Measurements from ENCODE around the gene CEP192. TPM values are rescaled to one million over a fixed set of nuclear protein-coding genes. Genes with fewer than 3 reads are reported as not detected.

CEP192 gene
- total RNA-seq, 2 experiments from 2014 or later = 42.6 to 46.1 TPM

GRCh38 chr18:13018374-13018773, 27.2 kb downstream of the CEP192 start:
- no peaks in the 10 kb centered on the region for H3K27me3 Mint-ChIP-seq
- peaks cover 91% of the 10 kb centered on the region for H3K36me3 Mint-ChIP-seq (ENCODE audit: low read depth)
- peaks cover 3% of the 10 kb centered on the region for H3K9me3 Mint-ChIP-seq
- DNase-seq = no peak
- no peak overlapping the region for H3K4me3 Mint-ChIP-seq
- peaks cover 45% of the 10 kb centered on the region for H3K4me1 Mint-ChIP-seq
- H3K27ac Mint-ChIP-seq = peak overlapping the region; percentile 22
- ChIA-PET POLR2A (interaction anchor here (1.0 to 2.0 kb wide), 3 partner anchors 9 to 56 kb away, joined by 3 to 11 read pairs (median 5); partner anchors contain the start of gene CEP192), CTCF (interaction anchor here (0.7 to 1.2 kb wide), 2 partner anchors 11 to 141 kb away, joined by 3 read pairs; no protein-coding TSS in a partner anchor)

- ChIA-PET CTCF (interaction anchor here (1.6 kb wide), 1 partner anchor 18 kb away, joined by 4 read pairs; no protein-coding TSS in a partner anchor), POLR2A (interaction anchor here (0.7 to 2.0 kb wide), 3 partner anchors 10 to 369 kb away, joined by 3 to 5 read pairs (median 4); partner anchors contain the start of gene CEP192)
- Mint-ChIP-seq H3K36me3 (ENCODE audit: low read depth) (peaks cover 92% of the 10 kb centered on the region), H3K4me1 (peaks cover 45% of the 10 kb centered on the region), H3K27me3 (no peaks in the 10 kb centered on the region), H3K27ac (peak overlapping the region; percentile 21), H3K9me3 (peaks cover 3% of the 10 kb centered on the region), H3K4me3 (no peak overlapping the region)
- DNase-seq = no peak
Observed at GRCh38 chr18:13019301-13019700, 28.1 kb downstream of the CEP192 start.

DNA sequence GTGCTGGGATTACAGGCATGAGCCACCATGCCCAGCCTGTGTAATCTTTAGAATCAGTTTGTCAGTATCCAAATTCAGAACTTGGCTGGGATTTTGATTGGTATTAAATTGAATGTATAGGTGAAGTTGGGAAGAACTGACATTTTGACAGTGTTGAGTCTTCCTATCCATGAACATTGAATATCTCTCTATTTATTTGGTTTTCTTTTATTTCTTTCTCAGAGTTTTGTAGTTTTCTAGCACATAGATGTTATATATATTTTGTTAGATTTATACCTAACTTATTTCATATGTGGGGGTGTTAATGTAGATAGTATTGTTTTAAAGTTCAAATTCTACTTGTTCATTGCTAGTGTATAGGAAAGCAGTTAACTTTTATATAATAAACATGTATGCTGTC, 31.5 kb downstream of the CEP192 start:
- peaks cover 75% of the 10 kb centered on the region for H3K36me3 Mint-ChIP-seq (ENCODE audit: low read depth)
- ChIA-PET POLR2A (interaction anchor here (1.0 kb wide), 1 partner anchor 32 kb away, joined by 3 read pairs; the partner anchor contains the start of gene CEP192), CTCF (interaction anchor here (0.7 kb wide), 1 partner anchor 16 kb away, joined by 3 read pairs; no protein-coding TSS in a partner anchor)
- peaks cover 41% of the 10 kb centered on the region for H3K4me1 Mint-ChIP-seq
- DNase-seq = no peak
- H3K9me3 Mint-ChIP-seq = peaks cover 3% of the 10 kb centered on the region
- no peak overlapping the region for H3K4me3 Mint-ChIP-seq
- no peak overlapping the region for H3K27ac Mint-ChIP-seq
- no peaks in the 10 kb centered on the region for H3K27me3 Mint-ChIP-seq

DNA sequence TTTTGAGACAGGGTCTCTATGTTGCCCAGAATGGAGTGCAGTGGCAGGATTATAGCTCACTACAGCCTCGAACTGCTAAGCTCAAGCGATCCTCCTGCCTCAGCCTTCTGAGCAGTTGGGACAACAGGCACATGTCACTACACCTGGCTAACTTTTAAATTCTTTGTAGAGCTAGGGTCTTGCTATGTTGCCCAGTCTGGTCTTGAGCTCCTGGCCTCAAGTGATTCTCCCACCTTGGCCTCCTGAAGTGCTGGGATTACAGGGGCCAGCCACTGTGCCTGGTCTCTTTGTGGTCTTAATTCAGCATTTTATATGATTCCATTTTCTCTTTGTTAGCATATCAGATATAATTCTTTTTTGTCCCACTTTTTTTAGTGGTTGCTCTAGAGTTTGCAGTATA, 34.1 kb downstream of the CEP192 start:
- DNase-seq = no peak
- ChIA-PET CTCF (no interaction called here), POLR2A (no interaction called here)
- Mint-ChIP-seq H3K4me1 (peaks cover 22% of the 10 kb centered on the region), H3K27ac (no peak overlapping the region), H3K9me3 (peaks cover 3% of the 10 kb centered on the region), H3K27me3 (no peaks in the 10 kb centered on the region), H3K4me3 (no peak overlapping the region), H3K36me3 (ENCODE audit: low read depth) (peaks cover 69% of the 10 kb centered on the region)

GRCh38 chr18:13026583-13027270, 35.6 kb downstream of the CEP192 start:
- POLR2A ChIA-PET = no interaction called here
- Mint-ChIP-seq H3K27me3 (no peaks in the 10 kb centered on the region), H3K27ac (no peak overlapping the region), H3K9me3 (peaks cover 3% of the 10 kb centered on the region), H3K4me1 (peaks cover 20% of the 10 kb centered on the region), H3K4me3 (no peak overlapping the region), H3K36me3 (ENCODE audit: low read depth) (peaks cover 66% of the 10 kb centered on the region)
- CTCF ChIA-PET = interaction anchor here (1.9 kb wide), 1 partner anchor 14 kb away, joined by 4 read pairs; no protein-coding TSS in a partner anchor
- no peak for DNase-seq

GRCh38 chr18:13028869-13029268, 37.7 kb downstream of the CEP192 start:
- Mint-ChIP-seq H3K4me3 (no peak overlapping the region), H3K27me3 (no peaks in the 10 kb centered on the region), H3K4me1 (peaks cover 22% of the 10 kb centered on the region), H3K9me3 (no peaks in the 10 kb centered on the region), H3K36me3 (ENCODE audit: low read depth) (peaks cover 67% of the 10 kb centered on the region), H3K27ac (no peak overlapping the region)
- DNase-seq = no peak
- ChIA-PET POLR2A (no interaction called here), CTCF (no interaction called here)

DNA sequence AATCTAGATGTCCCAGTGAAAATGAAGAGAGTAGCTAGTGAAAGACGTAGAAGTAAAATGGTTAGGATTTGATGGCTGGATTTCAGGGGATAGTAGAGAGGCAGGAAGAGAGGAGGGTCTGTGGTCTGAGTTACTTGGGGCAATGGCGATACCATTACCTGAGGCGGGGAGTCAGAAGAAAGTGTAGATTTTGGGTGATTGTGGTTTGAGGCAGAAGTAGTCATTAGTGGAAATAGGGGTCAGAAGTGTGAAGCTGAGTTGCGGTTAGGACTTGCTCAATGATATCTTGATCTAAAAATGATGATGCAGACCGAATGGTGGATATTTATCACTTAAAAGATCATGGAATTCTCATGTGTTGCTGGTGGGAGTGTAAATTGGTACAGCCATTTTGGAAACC, 41.0 kb downstream of the CEP192 start:
- CTCF ChIA-PET = no interaction called here
- DNase-seq = peak; percentile 18
- POLR2A ChIA-PET = interaction anchor here (1.3 kb wide), 1 partner anchor 41 kb away, joined by 5 read pairs; the partner anchor contains the start of gene CEP192
- peaks cover 19% of the 10 kb centered on the region for H3K4me1 Mint-ChIP-seq
- H3K9me3 Mint-ChIP-seq = no peaks in the 10 kb centered on the region
- no peaks in the 10 kb centered on the region for H3K27me3 Mint-ChIP-seq
- no peak overlapping the region for H3K4me3 Mint-ChIP-seq
- peak overlapping the region; percentile 1 for H3K27ac Mint-ChIP-seq
- peaks cover 71% of the 10 kb centered on the region for H3K36me3 Mint-ChIP-seq (ENCODE audit: low read depth)

GRCh38 chr18:13035249-13035914, 44.2 kb downstream of the CEP192 start:
- H3K4me3 Mint-ChIP-seq = no peak overlapping the region

DNA sequence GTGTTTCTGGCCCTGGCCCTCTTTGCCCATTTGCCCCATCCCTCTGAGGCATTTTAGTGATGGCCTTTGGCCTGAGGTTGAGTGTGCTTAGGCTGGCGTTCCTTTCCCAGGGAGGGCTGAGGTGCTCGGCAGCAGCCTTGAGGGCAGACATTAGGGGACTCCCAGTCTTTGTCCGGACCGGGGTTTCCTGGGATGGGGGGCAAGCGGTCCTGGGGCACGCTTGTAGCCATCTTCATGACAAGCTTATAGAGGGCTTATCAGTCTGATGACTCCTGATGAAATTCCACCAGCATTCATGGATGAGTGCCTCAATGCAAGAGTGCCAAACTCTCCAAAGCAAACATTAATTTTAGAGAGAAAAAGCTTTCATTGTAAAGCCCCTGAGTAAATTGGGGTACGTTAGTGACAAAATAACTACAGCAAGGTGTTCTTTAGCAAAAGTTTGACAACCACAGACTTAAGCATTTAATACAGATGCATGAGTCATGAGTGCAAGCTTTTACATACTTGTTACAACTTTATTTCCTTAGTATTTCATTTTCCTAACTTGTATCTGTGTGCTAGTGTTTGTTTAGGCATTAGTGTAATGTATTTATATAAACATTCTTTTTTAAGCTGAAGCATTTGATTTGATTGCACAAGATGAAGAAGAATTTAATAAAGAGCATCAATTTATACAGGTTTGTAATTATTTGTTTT, 45.6 kb downstream of the CEP192 start:
- Mint-ChIP-seq H3K27me3 (no peaks in the 10 kb centered on the region), H3K36me3 (ENCODE audit: low read depth) (peaks cover 65% of the 10 kb centered on the region), H3K4me1 (peaks cover 8% of the 10 kb centered on the region), H3K4me3 (no peak overlapping the region), H3K9me3 (no peaks in the 10 kb centered on the region), H3K27ac (no peak overlapping the region)
- ChIA-PET CTCF (no interaction called here), POLR2A (no interaction called here)
- DNase-seq = no peak

More at GRCh38 chr18:13035249-13035914, 44.2 kb downstream of the CEP192 start:
- CTCF ChIA-PET = interaction anchor here (0.7 kb wide), 1 partner anchor 23 kb away, joined by 3 read pairs; no protein-coding TSS in a partner anchor
- no peaks in the 10 kb centered on the region for H3K9me3 Mint-ChIP-seq
- no peak for DNase-seq
- peaks cover 63% of the 10 kb centered on the region for H3K36me3 Mint-ChIP-seq (ENCODE audit: low read depth)
- peaks cover 18% of the 10 kb centered on the region for H3K4me1 Mint-ChIP-seq
- POLR2A ChIA-PET = no interaction called here
- H3K27me3 Mint-ChIP-seq = no peaks in the 10 kb centered on the region
- no peak overlapping the region for H3K27ac Mint-ChIP-seq

- CTCF ChIA-PET = no interaction called here
- no peaks in the 10 kb centered on the region for H3K27me3 Mint-ChIP-seq
- H3K36me3 Mint-ChIP-seq (ENCODE audit: low read depth) = peaks cover 70% of the 10 kb centered on the region
- H3K4me3 Mint-ChIP-seq = no peak overlapping the region
- no peak for DNase-seq
- H3K9me3 Mint-ChIP-seq = no peaks in the 10 kb centered on the region
- H3K4me1 Mint-ChIP-seq = peaks cover 6% of the 10 kb centered on the region
- POLR2A ChIA-PET = interaction anchor here (1.5 kb wide), 1 partner anchor 12 kb away, joined by 3 read pairs; no protein-coding TSS in a partner anchor
- no peak overlapping the region for H3K27ac Mint-ChIP-seq
Observed at GRCh38 chr18:13039806-13040205, 48.6 kb downstream of the CEP192 start.

DNA sequence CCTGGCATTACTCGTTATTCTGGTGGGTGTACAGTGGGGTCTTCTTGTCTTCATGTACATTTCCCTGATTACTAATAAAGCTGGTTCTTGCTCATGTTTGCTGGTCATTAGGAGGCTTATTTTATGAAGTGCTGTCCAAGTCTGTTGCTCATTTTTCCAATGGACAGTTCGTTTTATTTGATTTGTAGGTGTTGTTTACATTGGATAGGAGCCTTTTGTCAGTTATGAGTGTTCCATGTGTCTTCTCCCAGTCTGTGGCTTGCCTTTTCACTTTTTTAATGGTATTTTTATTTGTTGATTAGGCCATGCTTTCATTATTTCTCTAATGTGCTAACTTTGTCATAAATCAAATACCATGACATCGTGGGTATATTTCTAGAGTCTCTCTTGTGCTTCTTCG, 51.9 kb downstream of the CEP192 start:
- no peak for DNase-seq
- ChIA-PET CTCF (no interaction called here), POLR2A (no interaction called here)
- Mint-ChIP-seq H3K27me3 (no peaks in the 10 kb centered on the region), H3K4me1 (peaks cover 19% of the 10 kb centered on the region), H3K9me3 (no peaks in the 10 kb centered on the region), H3K36me3 (ENCODE audit: low read depth) (peaks cover 84% of the 10 kb centered on the region), H3K27ac (no peak overlapping the region), H3K4me3 (no peak overlapping the region)

DNA sequence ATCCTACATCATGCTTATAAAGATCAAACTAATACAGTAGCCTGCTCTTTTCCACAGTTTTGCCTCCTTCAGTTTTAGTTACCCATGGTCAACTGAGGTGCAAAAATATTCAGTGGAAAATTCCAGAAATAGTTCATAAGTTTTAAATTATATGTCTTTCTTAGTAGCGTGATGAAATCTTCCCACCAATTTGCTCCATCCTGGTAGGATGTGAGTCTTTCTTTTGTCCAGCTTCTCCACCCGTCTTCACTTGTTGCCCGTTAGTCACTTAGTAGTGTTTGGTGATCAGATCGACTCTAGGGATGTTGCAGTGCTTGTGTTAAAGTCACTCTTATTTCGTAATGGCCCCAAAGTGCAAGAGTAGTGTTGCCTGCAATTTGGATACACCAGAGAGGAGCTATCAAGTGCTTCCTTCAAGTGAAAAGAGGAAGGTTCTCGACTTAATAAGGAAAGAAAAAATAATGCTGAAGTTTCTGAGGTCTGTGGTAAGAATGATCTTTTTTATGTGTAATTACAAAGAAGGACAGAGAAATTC, 57.0 kb downstream of the CEP192 start:
- H3K9me3 Mint-ChIP-seq = no peaks in the 10 kb centered on the region
- H3K4me3 Mint-ChIP-seq = no peak overlapping the region
- ChIA-PET CTCF (no interaction called here), POLR2A (no interaction called here)
- H3K36me3 Mint-ChIP-seq (ENCODE audit: low read depth) = peaks cover 82% of the 10 kb centered on the region
- H3K27ac Mint-ChIP-seq = no peak overlapping the region
- no peaks in the 10 kb centered on the region for H3K27me3 Mint-ChIP-seq
- H3K4me1 Mint-ChIP-seq = peaks cover 33% of the 10 kb centered on the region
- no peak for DNase-seq

Data from activated CD4-positive, alpha-beta memory T cell treated with anti-CD3 and anti-CD28 coated beads, Interleukin-2, amount 10 ng/mL, durations not matched to agents 7 days and 5 days (primary cell).